Loucy (cell line): Measurements from ENCODE around the gene ZMYM1.

Experiments
- EZH2phosphoT487 ChIP-seq: fragments of 200-600 bp; IDR thresholded peaks from 2 replicates; pipeline ENCODE4 v1.6.1; 2018; ENCODE audit warnings: antibody characterized with exemption, mild to moderate bottlenecking, moderate library complexity, borderline replicate concordance
- TF ChIP-seq, protein P1 (sequence below): fragments of 200-600 bp; sonication (generic); conservative IDR thresholded peaks from 2 replicates; pipeline ENCODE4 v1.5.1; 2014; ENCODE audit warnings: mild to moderate bottlenecking, antibody characterized with exemption, low read length

DNA sequence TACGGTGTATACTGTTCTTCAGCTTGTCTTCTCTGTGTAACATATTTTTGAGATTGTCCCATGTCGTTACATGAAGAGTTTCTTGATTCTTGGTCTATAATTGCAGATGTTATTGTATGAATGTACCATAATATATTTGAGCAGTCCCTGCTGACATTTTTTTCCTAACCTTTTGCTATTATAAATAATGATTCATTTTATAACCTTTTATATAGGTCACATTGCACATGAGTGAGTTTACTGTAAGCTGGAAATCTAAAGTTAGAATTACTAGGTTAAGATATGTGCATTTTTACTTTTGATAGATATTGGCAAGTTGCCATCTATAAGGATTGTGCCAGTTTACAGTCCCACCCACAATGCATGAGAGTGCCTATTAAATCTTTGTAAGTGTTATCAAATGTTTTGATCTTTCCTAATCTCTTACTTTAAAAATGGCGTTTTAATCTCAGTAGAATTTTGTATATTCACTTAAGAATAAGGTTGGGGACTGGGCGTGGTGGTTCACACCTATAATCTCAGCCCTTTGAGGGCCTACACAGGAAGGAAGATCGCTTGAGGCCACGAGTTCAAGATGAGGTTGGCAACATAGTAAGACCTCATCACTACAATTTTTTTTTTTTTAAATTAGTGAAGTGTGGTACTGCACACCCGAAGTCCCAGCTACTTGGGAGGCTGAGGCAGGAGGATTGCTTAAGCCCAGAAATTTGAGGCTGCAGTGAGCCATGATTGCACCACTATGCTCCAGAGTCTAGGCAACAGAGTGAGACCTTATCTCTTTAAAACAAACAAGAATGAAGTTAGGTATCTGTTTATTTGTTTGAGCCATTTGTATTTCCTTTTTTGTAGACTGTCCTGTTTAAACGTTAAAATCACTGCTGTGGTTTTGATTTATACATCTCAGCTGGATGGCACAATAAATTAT is 36.5 kb downstream of the ZMYM1 start:
- TF ChIP-seq, protein P1, sequence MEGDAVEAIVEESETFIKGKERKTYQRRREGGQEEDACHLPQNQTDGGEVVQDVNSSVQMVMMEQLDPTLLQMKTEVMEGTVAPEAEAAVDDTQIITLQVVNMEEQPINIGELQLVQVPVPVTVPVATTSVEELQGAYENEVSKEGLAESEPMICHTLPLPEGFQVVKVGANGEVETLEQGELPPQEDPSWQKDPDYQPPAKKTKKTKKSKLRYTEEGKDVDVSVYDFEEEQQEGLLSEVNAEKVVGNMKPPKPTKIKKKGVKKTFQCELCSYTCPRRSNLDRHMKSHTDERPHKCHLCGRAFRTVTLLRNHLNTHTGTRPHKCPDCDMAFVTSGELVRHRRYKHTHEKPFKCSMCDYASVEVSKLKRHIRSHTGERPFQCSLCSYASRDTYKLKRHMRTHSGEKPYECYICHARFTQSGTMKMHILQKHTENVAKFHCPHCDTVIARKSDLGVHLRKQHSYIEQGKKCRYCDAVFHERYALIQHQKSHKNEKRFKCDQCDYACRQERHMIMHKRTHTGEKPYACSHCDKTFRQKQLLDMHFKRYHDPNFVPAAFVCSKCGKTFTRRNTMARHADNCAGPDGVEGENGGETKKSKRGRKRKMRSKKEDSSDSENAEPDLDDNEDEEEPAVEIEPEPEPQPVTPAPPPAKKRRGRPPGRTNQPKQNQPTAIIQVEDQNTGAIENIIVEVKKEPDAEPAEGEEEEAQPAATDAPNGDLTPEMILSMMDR, result no peak
- TF ChIP-seq EZH2phosphoT487, result no peak
